Trophoblast cell (in vitro differentiated cells and primary cell): ENCODE results near the gene MIA3.

Experiments
- DNase-seq, 2 donors: peaks; one replicate each; pipeline ENCODE4 v3.0.0-alpha.2; 2016
- H2AFZ ChIP-seq: 2 replicates; pipeline ENCODE4 v1.6.1; 2013; ENCODE audit warnings: low read length, moderate library complexity, mild to moderate bottlenecking; ENCODE audit not compliant: insufficient read depth, poor library complexity
- H2AK5ac ChIP-seq: 2 replicates; pipeline ENCODE4 v1.6.1; 2013; ENCODE audit warnings: mild to moderate bottlenecking, low read length
- H2BK120ac ChIP-seq: 2 replicates; pipeline ENCODE4 v1.6.1; 2013; ENCODE audit warnings: low read length, mild to moderate bottlenecking, moderate library complexity; ENCODE audit not compliant: insufficient read depth, poor library complexity
- H2BK12ac ChIP-seq: 2 replicates; pipeline ENCODE4 v1.6.1; 2013; ENCODE audit warnings: mild to moderate bottlenecking, low read length, moderate library complexity
- H2BK5ac ChIP-seq: 2 replicates; pipeline ENCODE4 v1.6.1; 2013; ENCODE audit warnings: low read length, low read depth, moderate library complexity, mild to moderate bottlenecking; ENCODE audit not compliant: poor library complexity
- H3K14ac ChIP-seq: 2 replicates; pipeline ENCODE4 v1.6.1; 2013; ENCODE audit warnings: mild to moderate bottlenecking, low read length
- H3K18ac ChIP-seq: 2 replicates; pipeline ENCODE4 v1.6.1; 2013; ENCODE audit warnings: mild to moderate bottlenecking, low read length
- H3K23ac ChIP-seq: 2 replicates; pipeline ENCODE4 v1.6.1; 2013; ENCODE audit warnings: low read length
- H3K27ac ChIP-seq: 2 replicates; pipeline ENCODE4 v1.5.1; 2013; ENCODE audit warnings: low read depth, mild to moderate bottlenecking, inconsistent platforms, low read length, moderate library complexity
- H3K27me3 ChIP-seq: 2 replicates; pipeline ENCODE4 v1.6.1; 2013; ENCODE audit warnings: inconsistent platforms, mild to moderate bottlenecking, low read length, moderate library complexity; ENCODE audit not compliant: insufficient read depth
- H3K36me3 ChIP-seq, 2 experiments: 1 replicate in 1 of 2; 2 replicates in 1 of 2; pipeline ENCODE4 v1.6.1; 2013; ENCODE audit warnings: low read length in 2 of 2, mild to moderate bottlenecking in 2 of 2, moderate library complexity in 1 of 2; ENCODE audit not compliant: insufficient read depth in 2 of 2, control insufficient read depth in 1 of 2
- H3K4ac ChIP-seq: 2 replicates; pipeline ENCODE4 v1.6.1; 2013; ENCODE audit warnings: low read depth, mild to moderate bottlenecking, low read length, moderate library complexity
- H3K4me1 ChIP-seq, 2 experiments: 1 replicate in 1 of 2; 2 replicates in 1 of 2; pipeline ENCODE4 v1.6.1; 2013; ENCODE audit warnings: low read length in 2 of 2, mild to moderate bottlenecking in 2 of 2, moderate library complexity in 1 of 2; ENCODE audit not compliant: insufficient read depth in 2 of 2, control insufficient read depth in 1 of 2
- H3K4me2 ChIP-seq: 2 replicates; pipeline ENCODE4 v1.6.1; 2013; ENCODE audit warnings: inconsistent platforms, mild to moderate bottlenecking, low read length, moderate library complexity
- H3K4me3 ChIP-seq: 2 replicates; pipeline ENCODE4 v1.5.1; 2013; ENCODE audit warnings: mild to moderate bottlenecking, low read depth, low read length, inconsistent platforms
- H3K79me1 ChIP-seq: one replicate; pipeline ENCODE4 v1.6.1; 2013; ENCODE audit warnings: low read length
- H3K79me2 ChIP-seq: 2 replicates; pipeline ENCODE4 v1.6.1; 2013; ENCODE audit warnings: low read length, mild to moderate bottlenecking; ENCODE audit not compliant: control insufficient read depth, insufficient read depth, poor library complexity
- H3K9ac ChIP-seq: 2 replicates; pipeline ENCODE4 v1.6.1; 2013; ENCODE audit warnings: mild to moderate bottlenecking, low read length
- H3K9me3 ChIP-seq: 2 replicates; pipeline ENCODE4 v1.6.1; 2013; ENCODE audit warnings: low read depth, mild to moderate bottlenecking, control low read depth, inconsistent platforms, low read length; ENCODE audit not compliant: insufficient read depth
- H4K12ac ChIP-seq: 2 replicates; pipeline ENCODE4 v1.6.1; 2013; ENCODE audit warnings: low read depth, mild to moderate bottlenecking, low read length, moderate library complexity
- H4K8ac ChIP-seq: 2 replicates; pipeline ENCODE4 v1.6.1; 2013; ENCODE audit warnings: low read depth, mild to moderate bottlenecking, low read length, moderate library complexity
- H4K91ac ChIP-seq: one replicate; pipeline ENCODE4 v1.6.1; 2013; ENCODE audit warnings: low read depth, mild to moderate bottlenecking, low read length, moderate library complexity
- WGBS: extraction: QIAGEN DNeasy Blood & Tissue Kit; methylation state at CpG from one replicate; pipeline ENCODE4 v1.1.7; 2013; ENCODE audit warnings: missing lambda C conversion rate; ENCODE audit not compliant: insufficient read length, insufficient coverage; ENCODE audit errors: extremely low coverage; 5-methylcytosine and 5-hydroxymethylcytosine counted together

The MIA3 gene

DNA sequence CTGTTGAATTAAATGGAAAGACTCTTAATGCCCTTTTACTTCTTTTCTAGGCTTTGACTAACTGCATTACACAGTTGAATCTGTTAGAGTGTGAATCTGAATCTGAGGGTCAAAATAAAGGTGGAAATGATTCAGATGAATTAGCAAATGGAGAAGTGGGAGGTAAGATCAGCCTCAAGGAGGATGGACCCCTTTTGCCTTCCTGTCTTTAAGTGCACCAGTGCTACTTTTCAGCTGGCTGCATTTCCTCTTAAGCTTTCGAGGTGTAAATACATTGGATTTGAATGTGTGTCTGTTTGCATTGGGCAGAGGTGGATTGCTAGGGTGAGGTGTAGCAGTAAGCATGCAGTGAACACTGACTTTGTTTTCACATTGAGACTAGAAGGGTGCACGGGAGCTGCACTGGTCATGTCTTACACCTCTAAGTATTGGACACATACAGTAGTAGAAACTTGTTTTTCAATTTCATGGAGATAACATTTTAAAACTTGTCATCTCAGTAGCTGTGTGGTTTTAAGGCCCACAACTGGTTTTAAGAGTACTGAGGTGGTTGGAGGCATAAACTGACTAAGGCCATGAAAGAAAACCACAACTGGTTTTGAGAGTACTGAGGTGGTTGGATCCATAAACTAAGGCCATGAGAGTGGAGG is 35.4 kb downstream of the MIA3 start:
- Histone ChIP-seq H4K8ac (no peak overlapping the region), H3K4me3 (no peak overlapping the region), H3K4me2 (no peak overlapping the region), H3K79me1 (no peaks in the 10 kb centered on the region), H3K23ac (no peak overlapping the region), H2BK5ac (no peak overlapping the region), H3K4ac (no peak overlapping the region), H3K18ac (no peak overlapping the region), H2BK120ac (no peak overlapping the region), H3K27ac (no peak overlapping the region), H2AK5ac (no peak overlapping the region), H3K4me1 (no peaks in the 10 kb centered on the region), H3K9ac (no peak overlapping the region), H3K27me3 (no peaks in the 10 kb centered on the region), H3K79me2 (no peaks in the 10 kb centered on the region), H3K9me3 (no peaks in the 10 kb centered on the region), H2BK12ac (no peak overlapping the region), H3K36me3 (peaks cover 8 to 25% of the 10 kb centered on the region in 2 experiments), H4K12ac (no peak overlapping the region), H2AFZ (no peak overlapping the region), H3K14ac (no peak overlapping the region), H4K91ac (no peak overlapping the region)
- no CpG with 5 or more reads among the region's 2 CpGs for WGBS
- DNase-seq, result no peak

DNA sequence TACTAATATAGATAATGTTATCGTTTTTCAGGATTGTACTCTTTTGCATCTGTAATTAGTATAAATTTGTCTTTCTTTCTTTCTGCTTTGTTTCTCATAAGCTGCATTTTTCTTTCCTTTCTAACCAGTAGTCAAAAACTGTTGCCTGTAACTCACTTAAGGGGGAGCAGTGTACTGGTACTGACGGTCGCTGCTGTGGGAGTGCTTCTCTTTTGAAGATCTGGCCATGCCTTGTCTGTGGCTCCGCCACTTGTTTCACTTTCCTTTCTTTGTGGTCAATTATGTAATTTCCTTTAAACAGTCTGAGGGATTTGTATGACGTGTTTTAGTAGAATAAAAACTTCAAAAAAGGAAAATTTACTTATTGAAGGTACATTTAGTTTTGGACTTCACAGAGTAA is 37.0 kb downstream of the MIA3 start:
- Histone ChIP-seq H3K79me1 (no peaks in the 10 kb centered on the region), H2AK5ac (no peak overlapping the region), H4K8ac (no peak overlapping the region), H2AFZ (no peak overlapping the region), H3K4me1 (no peaks in the 10 kb centered on the region), H3K23ac (no peak overlapping the region), H3K79me2 (no peaks in the 10 kb centered on the region), H3K14ac (no peak overlapping the region), H3K4ac (no peak overlapping the region), H3K9ac (no peak overlapping the region), H4K91ac (no peak overlapping the region), H3K18ac (no peak overlapping the region), H2BK5ac (no peak overlapping the region), H2BK12ac (no peak overlapping the region), H3K27me3 (no peaks in the 10 kb centered on the region), H3K4me2 (no peak overlapping the region), H3K9me3 (no peaks in the 10 kb centered on the region), H3K36me3 (peaks cover 3 to 22% of the 10 kb centered on the region in 2 experiments), H4K12ac (no peak overlapping the region), H3K27ac (no peak overlapping the region), H2BK120ac (no peak overlapping the region), H3K4me3 (no peak overlapping the region)
- peak in 1 of 2 donors; percentile 27 for DNase-seq
- no CpG with 5 or more reads among the region's 5 CpGs for WGBS

DNA sequence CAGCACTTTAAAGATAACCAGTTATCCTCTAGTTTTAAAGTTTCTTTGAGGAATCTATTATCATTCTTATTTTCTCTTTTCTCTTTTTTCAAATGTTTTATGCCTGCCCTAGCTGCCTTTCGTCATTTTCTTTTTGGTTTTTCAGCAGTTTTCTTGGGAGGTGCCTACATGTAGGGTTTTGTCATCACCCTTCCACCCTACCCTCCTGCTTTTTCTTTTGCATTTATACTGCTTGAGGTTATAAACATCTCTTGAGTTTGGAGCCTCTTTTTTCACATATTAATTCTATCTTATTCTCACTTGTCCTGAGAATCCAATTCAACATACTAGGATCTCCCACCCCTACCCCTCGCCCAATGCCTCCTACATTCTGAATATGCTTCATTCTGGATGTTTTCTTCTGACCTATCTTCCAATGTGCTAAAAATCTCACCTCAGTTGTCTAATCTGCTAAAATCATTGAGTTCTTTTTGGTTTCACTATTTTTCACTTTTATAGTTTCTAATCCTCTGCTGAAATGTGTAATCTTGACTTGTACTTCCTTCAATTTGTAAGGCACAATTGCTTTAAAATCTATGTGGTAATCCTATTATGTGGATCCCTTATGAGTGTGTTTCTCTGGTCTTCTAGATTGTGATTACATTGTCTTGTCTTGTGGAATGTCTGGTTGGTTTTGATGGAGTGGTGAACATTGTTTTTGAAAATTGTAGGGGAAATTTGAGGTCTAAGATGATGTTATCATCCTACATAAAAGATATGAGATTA is 38.7 kb downstream of the MIA3 start:
- H3K4me2 ChIP-seq, result no peak overlapping the region
- H3K23ac ChIP-seq, result no peak overlapping the region
- H2BK120ac ChIP-seq, result no peak overlapping the region
- H3K79me2 ChIP-seq, result no peaks in the 10 kb centered on the region
- WGBS, result no CpG with 5 or more reads among the region's 2 CpGs
- H2BK12ac ChIP-seq, result no peak overlapping the region
- no peak overlapping the region for H2AFZ ChIP-seq
- H2BK5ac ChIP-seq, result no peak overlapping the region
- no peak overlapping the region for H4K8ac ChIP-seq
- no peak overlapping the region for H4K12ac ChIP-seq
- DNase-seq, result no peak
- H4K91ac ChIP-seq, result no peak overlapping the region
- H3K9me3 ChIP-seq, result no peaks in the 10 kb centered on the region
- no peak overlapping the region for H3K4me3 ChIP-seq
- H3K4ac ChIP-seq, result no peak overlapping the region
- no peak overlapping the region for H3K9ac ChIP-seq
- peaks cover 5 to 27% of the 10 kb centered on the region in 2 experiments for H3K36me3 ChIP-seq
- H3K27ac ChIP-seq, result no peak overlapping the region
- H3K4me1 ChIP-seq, result no peaks in the 10 kb centered on the region
- no peak overlapping the region for H3K18ac ChIP-seq
- no peak overlapping the region for H3K14ac ChIP-seq
- no peaks in the 10 kb centered on the region for H3K27me3 ChIP-seq
- no peak overlapping the region for H2AK5ac ChIP-seq
- H3K79me1 ChIP-seq, result no peaks in the 10 kb centered on the region

DNA sequence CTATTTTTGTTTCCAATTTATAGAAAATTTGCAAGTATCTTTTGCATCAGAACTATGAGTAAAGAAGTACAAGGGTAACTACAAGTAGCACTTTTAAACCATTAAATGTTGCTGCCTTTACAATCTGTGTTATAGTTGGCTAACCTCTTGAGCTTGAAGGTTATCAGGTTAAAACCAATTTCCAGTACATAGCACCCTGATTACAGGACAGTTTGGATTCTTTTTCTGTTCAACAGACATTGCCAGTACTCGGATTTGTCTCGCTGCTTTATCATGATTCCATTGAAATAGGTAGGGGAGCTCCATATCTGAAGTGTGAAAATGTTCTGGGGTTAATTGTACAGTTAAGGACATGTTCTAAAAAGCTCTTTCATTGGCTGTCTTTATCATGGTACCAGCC is 40.0 kb downstream of the MIA3 start:
- H3K4ac ChIP-seq, result no peak overlapping the region
- H4K91ac ChIP-seq, result no peak overlapping the region
- no CpG with 5 or more reads among the region's 2 CpGs for WGBS
- no peak overlapping the region for H2BK12ac ChIP-seq
- H2BK120ac ChIP-seq, result no peak overlapping the region
- no peak overlapping the region for H3K18ac ChIP-seq
- no peak for DNase-seq
- no peak overlapping the region for H2AFZ ChIP-seq
- H4K8ac ChIP-seq, result no peak overlapping the region
- peaks cover 7 to 30% of the 10 kb centered on the region in 2 experiments for H3K36me3 ChIP-seq
- H3K23ac ChIP-seq, result no peak overlapping the region
- H2AK5ac ChIP-seq, result no peak overlapping the region
- no peaks in the 10 kb centered on the region for H3K27me3 ChIP-seq
- no peaks in the 10 kb centered on the region for H3K79me1 ChIP-seq
- H3K27ac ChIP-seq, result no peak overlapping the region
- H3K4me1 ChIP-seq, result no peaks in the 10 kb centered on the region
- no peak overlapping the region for H3K14ac ChIP-seq
- no peak overlapping the region for H3K9ac ChIP-seq
- no peak overlapping the region for H3K4me3 ChIP-seq
- H2BK5ac ChIP-seq, result no peak overlapping the region
- no peak overlapping the region for H3K4me2 ChIP-seq
- H3K9me3 ChIP-seq, result no peaks in the 10 kb centered on the region
- H4K12ac ChIP-seq, result no peak overlapping the region
- no peaks in the 10 kb centered on the region for H3K79me2 ChIP-seq
